Left lung (tissue), 10 donors: Measurements from ENCODE around the gene MGAT5. TPM values are rescaled to one million over a fixed set of nuclear protein-coding genes. Genes with fewer than 3 reads are reported as not detected.

Source experiments
- ATAC-seq: fragments of 200-7000 bp; cut with Tn5 transposase; one replicate; pipeline ENCODE4 v1.9.1; 2020; ENCODE audit warnings: moderate library complexity
- DNase-seq, 4 donors: peaks; one replicate each; pipeline ENCODE4 v3.0.0-alpha.2; 2013 to 2020
- H3K27ac ChIP-seq, 2 donors: fragments of 200-600 bp; sonication (generic) in 1 of 2; one replicate each; pipeline versions ENCODE4 v1.5.0 to v1.8.0; 2020 to 2021
- H3K27me3 ChIP-seq, 2 donors: fragments of 200-600 bp; sonication (generic) in 1 of 2; one replicate each; pipeline versions ENCODE4 v1.5.0 to v1.8.0; 2020 to 2021
- H3K36me3 ChIP-seq, 2 donors: fragments of 200-600 bp; sonication (generic) in 1 of 2; one replicate each; pipeline versions ENCODE4 v1.5.0 to v1.8.0; 2020 to 2021
- H3K4me1 ChIP-seq, 2 donors: fragments of 200-600 bp; one replicate each; pipeline ENCODE4 v1.8.0; 2021
- H3K4me3 ChIP-seq, 2 donors: fragments of 200-600 bp; sonication (generic) in 1 of 2; one replicate each; pipeline versions ENCODE4 v1.5.0 to v1.8.0; 2020 to 2021; ENCODE audit warnings: mild to moderate bottlenecking in 1 of 2
- H3K9me3 ChIP-seq, 2 donors: fragments of 200-600 bp; sonication (generic) in 1 of 2; one replicate each; pipeline versions ENCODE4 v1.5.0 to v1.8.0; 2020 to 2021
- CTCF ChIP-seq, 2 donors: fragments of 200-600 bp; sonication (generic) in 1 of 2; IDR thresholded peaks; one replicate each; pipeline versions ENCODE4 v1.5.0 to v1.8.0; 2021; ENCODE audit warnings: antibody characterized with exemption in 2 of 2
- intact Hi-C, 2 donors: fragments of 100-400 bp; cut with DNase I; formaldehyde crosslinking; loops; one replicate each; pipeline versions ENCODE4 v1.11.2 to v1.14.2; 2022
- polyA plus RNA-seq, 6 donors: library from polyadenylated mRNA; unstranded; fragments of 120-200 nt; gene quantifications; one replicate each; pipeline ENCODE4 v1.2.1, GENCODE V29; 2013; ENCODE audit not compliant: insufficient read length in 6 of 6
- total RNA-seq, 2 donors: library from RNA; stranded (reverse); fragmentation: NEBNext Ultra II Directional; extraction: Animal tissue kit (Norgen Biotek cat#: 25700); gene quantifications; one replicate each; pipeline ENCODE4 v1.2.1, GENCODE V29; 2021
- donor health status: DM: no; HTN: yes; CAD: no.
- donor health status: DM: no; HTN: no; CAD: no.

The MGAT5 gene
- total and polyA plus RNA-seq, 8 donors: 24.5 to 57.0 (median 28.1) TPM

GRCh38 chr2:134410006-134410405 is 156.1 kb downstream of the MGAT5 start:
- intact Hi-C loops: loop anchor here in 1 of 2 donors (10.0 kb wide), 1 partner anchor 295 kb away; no protein-coding TSS in a partner anchor
- Histone ChIP-seq H3K27me3 (no peaks in the 10 kb centered on the region), H3K4me3 (no peak overlapping the region), H3K4me1 (peaks cover 6 to 46% of the 10 kb centered on the region in 2 donors), H3K27ac (no peak overlapping the region), H3K9me3 (no peaks in the 10 kb centered on the region), H3K36me3 (peaks cover 0 to 5% of the 10 kb centered on the region in 2 donors)
- no peak for TF ChIP-seq CTCF (IDR thresholded peaks at IDR 0.05)
- ATAC-seq: no peak
- no peak for DNase-seq

GRCh38 chr2:134410831-134411231 is 157.0 kb downstream of the MGAT5 start:
- TF ChIP-seq CTCF (IDR thresholded peaks at IDR 0.05): no peak
- intact Hi-C loops: loop anchor here in 1 of 2 donors (10.0 kb wide), 1 partner anchor 296 kb away; no protein-coding TSS in a partner anchor
- Histone ChIP-seq H3K36me3 (peaks cover 0 to 5% of the 10 kb centered on the region in 2 donors), H3K9me3 (no peaks in the 10 kb centered on the region), H3K4me3 (no peak overlapping the region), H3K4me1 (peaks cover 6 to 46% of the 10 kb centered on the region in 2 donors), H3K27me3 (no peaks in the 10 kb centered on the region), H3K27ac (no peak overlapping the region)
- ATAC-seq: no peak
- no peak for DNase-seq

GRCh38 chr2:134411279-134411827 is 157.5 kb downstream of the MGAT5 start:
- no peak for TF ChIP-seq CTCF (IDR thresholded peaks at IDR 0.05)
- H3K27me3 ChIP-seq: no peaks in the 10 kb centered on the region
- peaks cover 0 to 5% of the 10 kb centered on the region in 2 donors for H3K36me3 ChIP-seq
- ATAC-seq: no peak
- no peaks in the 10 kb centered on the region for H3K9me3 ChIP-seq
- intact Hi-C loops: loop anchor here in 1 of 2 donors (10.0 kb wide), 1 partner anchor 297 kb away; no protein-coding TSS in a partner anchor
- peaks cover 6 to 46% of the 10 kb centered on the region in 2 donors for H3K4me1 ChIP-seq
- no peak overlapping the region for H3K27ac ChIP-seq
- no peak for DNase-seq
- H3K4me3 ChIP-seq: no peak overlapping the region

GRCh38 chr2:134411828-134412638 is 158.2 kb downstream of the MGAT5 start:
- peak in 3 of 4 donors; percentile 62 to 87 (median 66) for DNase-seq
- H3K27me3 ChIP-seq: no peaks in the 10 kb centered on the region
- TF ChIP-seq CTCF (IDR thresholded peaks at IDR 0.05): peak; percentile 43 to 49
- H3K9me3 ChIP-seq: no peaks in the 10 kb centered on the region
- peaks cover 6 to 46% of the 10 kb centered on the region in 2 donors for H3K4me1 ChIP-seq
- ATAC-seq: peak; percentile 93
- H3K4me3 ChIP-seq: no peak overlapping the region
- H3K36me3 ChIP-seq: peaks cover 0 to 5% of the 10 kb centered on the region in 2 donors
- H3K27ac ChIP-seq: no peak overlapping the region
- intact Hi-C loops: loop anchor here in 1 of 2 donors (10.0 kb wide), 1 partner anchor 297 kb away; no protein-coding TSS in a partner anchor

- H3K36me3 ChIP-seq: peaks cover 0 to 5% of the 10 kb centered on the region in 2 donors
- no peak for DNase-seq
- H3K27ac ChIP-seq: no peak overlapping the region
- no peaks in the 10 kb centered on the region for H3K27me3 ChIP-seq
- no peak for ATAC-seq
- H3K9me3 ChIP-seq: no peaks in the 10 kb centered on the region
- H3K4me3 ChIP-seq: no peak overlapping the region
- intact Hi-C loops: loop anchor here in 1 of 2 donors (10.0 kb wide), 1 partner anchor 298 kb away; no protein-coding TSS in a partner anchor
- TF ChIP-seq CTCF (IDR thresholded peaks at IDR 0.05): no peak
- peaks cover 6 to 42% of the 10 kb centered on the region in 2 donors for H3K4me1 ChIP-seq
Observed at GRCh38 chr2:134412639-134412999, 158.7 kb downstream of the MGAT5 start.
